Smooth muscle cell of the brain vasculature (primary cell): Measurements from ENCODE around the gene SMC3.
"Not testable (repeated sequence)": the region's sequence is repeated elsewhere in the genome, so short reads cannot be mapped to it uniquely, and the experiment has no call there.

Experiments used
- DNase-seq: peaks from one replicate; pipeline ENCODE4 v3.0.0-alpha.2; 2012; ENCODE audit warnings: low read depth, low spot score

The SMC3 gene

GRCh38 chr10:110567201-110568054 lies at the start of gene SMC3:
Gene SMC3 (plus strand): TSS chr10:110567695. CDS start chr10:110567817, 122 bp downstream.
- DNase-seq: peak; percentile 87

GRCh38 chr10:110522365-110522988 lies 45.0 kb upstream of the SMC3 start:
- DNase-seq: no peak

GRCh38 chr10:110523736-110524135 lies 43.8 kb upstream of the SMC3 start:
- DNase-seq: no peak

- DNase-seq: no peak
Observed at GRCh38 chr10:110524179-110524858, 43.2 kb upstream of the SMC3 start.

- no peak for DNase-seq
Observed at GRCh38 chr10:110524859-110525232, 42.6 kb upstream of the SMC3 start.

GRCh38 chr10:110525349-110526260 lies 41.9 kb upstream of the SMC3 start:
- no peak for DNase-seq

GRCh38 chr10:110527731-110528171 lies 39.7 kb upstream of the SMC3 start:
- DNase-seq: no peak

- DNase-seq: no peak
Observed at GRCh38 chr10:110528224-110528996, 39.1 kb upstream of the SMC3 start.

- not testable (repeated sequence) for DNase-seq
Observed at GRCh38 chr10:110528997-110529524, 38.4 kb upstream of the SMC3 start.

- no peak for DNase-seq
Observed at GRCh38 chr10:110529596-110530011, 37.9 kb upstream of the SMC3 start.

- DNase-seq: peak; percentile 63
Observed at GRCh38 chr10:110530131-110530831, 37.2 kb upstream of the SMC3 start.

GRCh38 chr10:110531687-110532086 lies 35.8 kb upstream of the SMC3 start:
- no peak for DNase-seq

- not testable (repeated sequence) for DNase-seq
Observed at GRCh38 chr10:110532628-110533027, 34.9 kb upstream of the SMC3 start.

GRCh38 chr10:110533149-110533548 lies 34.3 kb upstream of the SMC3 start:
- no peak for DNase-seq

- DNase-seq: no peak
Observed at GRCh38 chr10:110534571-110534970, 32.9 kb upstream of the SMC3 start.

GRCh38 chr10:110535958-110536891 lies 31.3 kb upstream of the SMC3 start:
- no peak for DNase-seq

- no peak for DNase-seq
Observed at GRCh38 chr10:110539091-110539490, 28.4 kb upstream of the SMC3 start.

- no peak for DNase-seq
Observed at GRCh38 chr10:110540031-110540430, 27.5 kb upstream of the SMC3 start.
